ENCODE data around the gene SMYD5. TPM values are rescaled to one million over a fixed set of nuclear protein-coding genes. Genes with fewer than 3 reads are reported as not detected.

SMYD5 gene
- total RNA-seq, 1 experiment from 2014 or later, result 37.4 TPM

DNA sequence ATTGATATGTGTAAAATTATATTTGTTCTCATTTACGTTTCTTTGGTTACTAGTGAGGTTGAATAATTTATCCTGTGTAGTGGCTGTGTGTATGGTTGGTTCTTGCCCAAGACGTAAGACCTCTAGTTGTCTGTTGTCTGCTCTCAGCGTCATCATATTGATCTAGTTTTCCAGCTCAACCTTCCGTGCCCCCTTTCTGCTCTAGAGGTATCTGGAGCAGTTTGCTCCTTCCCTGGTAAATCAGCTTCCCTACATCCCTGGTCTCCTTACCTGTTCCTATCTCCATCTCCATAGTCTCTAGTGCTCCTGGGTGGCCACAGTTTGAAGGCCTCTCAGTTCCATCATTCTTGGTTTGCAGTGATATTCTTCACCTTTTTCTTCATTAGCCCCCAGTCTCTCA, 1.2 kb downstream of the SMYD5 start (continued):
- TF ChIP-seq REST (IDR thresholded peaks at IDR 0.05; ENCODE audit: low read depth), result no peak
- TF ChIP-seq JUND (IDR thresholded peaks at IDR 0.05), result no peak
- no peak for TF ChIP-seq ZNF274 (IDR thresholded peaks at IDR 0.05; ENCODE audit: low read depth, low read length)
- no peak for TF ChIP-seq POLR2A (IDR thresholded peaks at IDR 0.05; ENCODE audit: borderline replicate concordance, extremely low read depth, insufficient read depth, insufficient read length)
- no peak for TF ChIP-seq EGR1 (IDR thresholded peaks at IDR 0.05; ENCODE audit: low read depth)
- TF ChIP-seq CEBPB (IDR thresholded peaks at IDR 0.05; ENCODE audit: low read depth), result no peak
- TF ChIP-seq, protein P1, sequence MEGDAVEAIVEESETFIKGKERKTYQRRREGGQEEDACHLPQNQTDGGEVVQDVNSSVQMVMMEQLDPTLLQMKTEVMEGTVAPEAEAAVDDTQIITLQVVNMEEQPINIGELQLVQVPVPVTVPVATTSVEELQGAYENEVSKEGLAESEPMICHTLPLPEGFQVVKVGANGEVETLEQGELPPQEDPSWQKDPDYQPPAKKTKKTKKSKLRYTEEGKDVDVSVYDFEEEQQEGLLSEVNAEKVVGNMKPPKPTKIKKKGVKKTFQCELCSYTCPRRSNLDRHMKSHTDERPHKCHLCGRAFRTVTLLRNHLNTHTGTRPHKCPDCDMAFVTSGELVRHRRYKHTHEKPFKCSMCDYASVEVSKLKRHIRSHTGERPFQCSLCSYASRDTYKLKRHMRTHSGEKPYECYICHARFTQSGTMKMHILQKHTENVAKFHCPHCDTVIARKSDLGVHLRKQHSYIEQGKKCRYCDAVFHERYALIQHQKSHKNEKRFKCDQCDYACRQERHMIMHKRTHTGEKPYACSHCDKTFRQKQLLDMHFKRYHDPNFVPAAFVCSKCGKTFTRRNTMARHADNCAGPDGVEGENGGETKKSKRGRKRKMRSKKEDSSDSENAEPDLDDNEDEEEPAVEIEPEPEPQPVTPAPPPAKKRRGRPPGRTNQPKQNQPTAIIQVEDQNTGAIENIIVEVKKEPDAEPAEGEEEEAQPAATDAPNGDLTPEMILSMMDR (IDR thresholded peaks at IDR 0.05 in 2 of 3, conservative IDR thresholded peaks at IDR 0.05 in 1 of 3; ENCODE audit: borderline replicate concordance in 1 of 3, insufficient read depth in 1 of 3, low read depth in 2 of 3, low read length in 2 of 3), result no peak
- TF ChIP-seq YY1 (IDR thresholded peaks at IDR 0.05; ENCODE audit: extremely low read depth, insufficient replicate concordance, low read depth, low read length), result no peak
- TF ChIP-seq ATF3 (IDR thresholded peaks at IDR 0.05), result no peak

DNA sequence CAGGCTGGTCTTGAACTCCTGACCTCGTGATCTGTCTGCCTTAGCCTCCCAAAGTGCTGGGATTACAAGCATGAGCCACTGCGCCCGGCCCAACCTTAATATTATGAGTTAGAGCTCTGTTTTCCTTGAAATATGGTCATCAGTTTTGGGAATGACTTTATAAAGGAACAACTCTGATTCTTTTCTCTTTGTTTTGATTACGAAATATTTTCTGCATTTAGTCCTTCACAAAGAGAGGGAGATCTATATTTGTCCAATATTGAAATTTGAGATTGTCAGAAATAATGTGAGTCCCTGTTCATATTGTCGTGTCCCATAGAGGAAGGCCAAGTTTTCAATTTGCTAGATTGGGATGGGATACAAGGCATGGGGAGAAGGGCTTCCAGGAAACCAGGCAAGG, 3.1 kb downstream of the SMYD5 start:
- Histone ChIP-seq H3K4me3 (replicated peaks in 1 of 2; ENCODE audit: low read depth in 1 of 2, low read length in 2 of 2) (no peak overlapping the region), H3K9ac (ENCODE audit: low read length) (no peak overlapping the region), H3K4me2 (ENCODE audit: low read length) (no peak overlapping the region), H4K20me1 (ENCODE audit: insufficient read depth) (no peaks in the 10 kb centered on the region), H3K9me3 (ENCODE audit: control insufficient read depth in 1 of 2, insufficient read depth in 1 of 2, low read depth in 1 of 2, low read length in 2 of 2) (no peaks in the 10 kb centered on the region), H3K4me1 (ENCODE audit: control insufficient read depth in 1 of 2, insufficient read depth in 2 of 2, low read length in 2 of 2) (peaks cover 3 to 41% of the 10 kb centered on the region in 2 experiments; a peak in 3 of 4 replicates), H3K27me3 (ENCODE audit: insufficient read depth, low read length) (no peaks in the 10 kb centered on the region), H2AFZ (ENCODE audit: low read depth, low read length, poor library complexity, severe bottlenecking) (no peak overlapping the region), H3K9me2 (ENCODE audit: insufficient read depth) (no peaks in the 10 kb centered on the region), H3K27ac (ENCODE audit: low read depth, low read length) (no peak overlapping the region), H3K79me2 (ENCODE audit: insufficient read depth, low read length) (peaks cover 50% of the 10 kb centered on the region), H3K36me3 (ENCODE audit: control insufficient read depth in 1 of 2, insufficient read depth in 2 of 2, low read length in 2 of 2) (peaks cover 13% of the 10 kb centered on the region in 2 experiments; a peak in 3 of 4 replicates)
- DNase-seq (ENCODE audit: low read depth, low spot score), result no peak
- ChIA-PET CTCF (no interaction called here), RAD21 (ENCODE audit: low non-redundant PET in 1 of 2, low total read pairs in 2 of 2, uncharacterized antibody in 2 of 2, unreplicated experiment in 2 of 2) (no interaction called here), POLR2A (no interaction called here)
- intact Hi-C loops (cut with micrococcal nuclease), result no loop called here
- TF ChIP-seq CBX3 (IDR thresholded peaks at IDR 0.05; ENCODE audit: low read depth), result no peak
- no peak for ATAC-seq
- BruUV-seq (replicated peaks), result no TSS peak
